Measurements from ENCODE around the gene IQCB1.
"Not testable (repeated sequence)": the region's sequence is repeated elsewhere in the genome, so short reads cannot be mapped to it uniquely, and the experiment has no call there.

IQCB1 gene

GRCh38 chr3:121781611-121782010, 53.2 kb downstream of the IQCB1 start:
- TF ChIP-seq EZH2 (IDR thresholded peaks at IDR 0.05; ENCODE audit: borderline replicate concordance, low read depth, low read length, severe bottlenecking) (no peak), CTCF (IDR thresholded peaks at IDR 0.05; ENCODE audit: borderline replicate concordance, extremely low read depth, low read length, poor library complexity, severe bottlenecking) (no peak)
- H3K36me3 ChIP-seq (ENCODE audit: insufficient read depth, low read length), result peaks cover 73% of the 10 kb centered on the region

GRCh38 chr3:121775095-121775494, 59.8 kb downstream of the IQCB1 start:
- peaks cover 82% of the 10 kb centered on the region for H3K36me3 ChIP-seq (ENCODE audit: insufficient read depth, low read length)
- H3K4me2 ChIP-seq (ENCODE audit: insufficient read depth, low read length); H3K4me1 ChIP-seq (ENCODE audit: insufficient read depth, low read length); H3K9me3 ChIP-seq (ENCODE audit: insufficient read depth, low read length, severe bottlenecking); H3K27ac ChIP-seq (ENCODE audit: low read length); H3K27me3 ChIP-seq (ENCODE audit: insufficient read depth, low read length, poor library complexity); ATAC-seq (ENCODE audit: insufficient read depth, low read depth); H3K4me3 ChIP-seq (ENCODE audit: low read depth in 1 of 2, low read length in 2 of 2); H4K20me1 ChIP-seq (ENCODE audit: insufficient read depth, low read length); H3K9ac ChIP-seq (ENCODE audit: low read depth, low read length); H2AFZ ChIP-seq (ENCODE audit: low read depth, low read length); H3K79me2 ChIP-seq (ENCODE audit: insufficient read depth, low read length); DNase-seq: not testable (repeated sequence)

More at GRCh38 chr3:121781611-121782010, 53.2 kb downstream of the IQCB1 start:
- ATAC-seq (ENCODE audit: insufficient read depth, low read depth) (no peak), DNase-seq (no peak)
- H3K9ac ChIP-seq (ENCODE audit: low read depth, low read length), result no peak overlapping the region
- H2AFZ ChIP-seq (ENCODE audit: low read depth, low read length), result no peak overlapping the region
- H4K20me1 ChIP-seq (ENCODE audit: insufficient read depth, low read length), result no peaks in the 10 kb centered on the region
- H3K27ac ChIP-seq (ENCODE audit: low read length), result no peak overlapping the region
- no peaks in the 10 kb centered on the region for H3K9me3 ChIP-seq (ENCODE audit: insufficient read depth, low read length, severe bottlenecking)
- H3K4me1 ChIP-seq (ENCODE audit: insufficient read depth, low read length), result no peaks in the 10 kb centered on the region
- H3K27me3 ChIP-seq (ENCODE audit: insufficient read depth, low read length, poor library complexity), result no peaks in the 10 kb centered on the region
- no peak overlapping the region for H3K4me3 ChIP-seq (ENCODE audit: low read depth in 1 of 2, low read length in 2 of 2)
- H3K4me2 ChIP-seq (ENCODE audit: insufficient read depth, low read length), result no peak overlapping the region
- no peaks in the 10 kb centered on the region for H3K79me2 ChIP-seq (ENCODE audit: insufficient read depth, low read length)

GRCh38 chr3:121769246-121769645, 65.6 kb downstream of the IQCB1 start:
- no peak for ATAC-seq (ENCODE audit: insufficient read depth, low read depth)
- Histone ChIP-seq H3K4me2 (ENCODE audit: insufficient read depth, low read length) (no peak overlapping the region), H3K4me3 (ENCODE audit: low read depth in 1 of 2, low read length in 2 of 2) (no peak overlapping the region)

GRCh38 chr3:121768452-121768851, 66.4 kb downstream of the IQCB1 start:
- ATAC-seq (ENCODE audit: insufficient read depth, low read depth), result no peak
- Histone ChIP-seq H2AFZ (ENCODE audit: low read depth, low read length) (no peak overlapping the region), H3K4me2 (ENCODE audit: insufficient read depth, low read length) (no peak overlapping the region), H3K36me3 (ENCODE audit: insufficient read depth, low read length) (peaks cover 43% of the 10 kb centered on the region), H3K4me3 (ENCODE audit: low read depth in 1 of 2, low read length in 2 of 2) (no peak overlapping the region), H4K20me1 (ENCODE audit: insufficient read depth, low read length) (no peaks in the 10 kb centered on the region), H3K27ac (ENCODE audit: low read length) (no peak overlapping the region), H3K9me3 (ENCODE audit: insufficient read depth, low read length, severe bottlenecking) (no peaks in the 10 kb centered on the region), H3K4me1 (ENCODE audit: insufficient read depth, low read length) (no peaks in the 10 kb centered on the region), H3K27me3 (ENCODE audit: insufficient read depth, low read length, poor library complexity) (no peaks in the 10 kb centered on the region), H3K9ac (ENCODE audit: low read depth, low read length) (no peak overlapping the region), H3K79me2 (ENCODE audit: insufficient read depth, low read length) (no peaks in the 10 kb centered on the region)
- no peak for TF ChIP-seq CTCF (IDR thresholded peaks at IDR 0.05; ENCODE audit: borderline replicate concordance, extremely low read depth, low read length, poor library complexity, severe bottlenecking)
- TF ChIP-seq EZH2 (IDR thresholded peaks at IDR 0.05; ENCODE audit: borderline replicate concordance, low read depth, low read length, severe bottlenecking), result no peak
- no peak for DNase-seq

More at GRCh38 chr3:121769246-121769645, 65.6 kb downstream of the IQCB1 start:
- DNase-seq, result no peak
- Histone ChIP-seq H3K79me2 (ENCODE audit: insufficient read depth, low read length) (no peaks in the 10 kb centered on the region), H3K36me3 (ENCODE audit: insufficient read depth, low read length) (peaks cover 50% of the 10 kb centered on the region), H3K27me3 (ENCODE audit: insufficient read depth, low read length, poor library complexity) (no peaks in the 10 kb centered on the region), H3K9ac (ENCODE audit: low read depth, low read length) (no peak overlapping the region), H3K9me3 (ENCODE audit: insufficient read depth, low read length, severe bottlenecking) (no peaks in the 10 kb centered on the region), H4K20me1 (ENCODE audit: insufficient read depth, low read length) (no peaks in the 10 kb centered on the region), H2AFZ (ENCODE audit: low read depth, low read length) (no peak overlapping the region), H3K27ac (ENCODE audit: low read length) (no peak overlapping the region), H3K4me1 (ENCODE audit: insufficient read depth, low read length) (no peaks in the 10 kb centered on the region)
- no peak for TF ChIP-seq EZH2 (IDR thresholded peaks at IDR 0.05; ENCODE audit: borderline replicate concordance, low read depth, low read length, severe bottlenecking)

All from DND-41 (cell line).